Activated CD4-positive, alpha-beta T cell treated with anti-CD3 and anti-CD28 coated beads, Interleukin-2, Interleukin-6, amounts not matched to agents 100 ng/mL and 50 ng/mL, durations not matched to agents 16 hours and 8 hours (primary cell): ENCODE data around the gene MVD.
"Not testable (repeated sequence)": the region's sequence is repeated elsewhere in the genome, so short reads cannot be mapped to it uniquely, and the experiment has no call there.

Source experiments
- DNase-seq: peaks from one replicate; pipeline ENCODE4 v3.0.0-alpha.2; 2020

The MVD gene

GRCh38 chr16:88681084-88681680, 18.3 kb upstream of the MVD start:
- DNase-seq = peak; percentile 71

GRCh38 chr16:88680554-88681083, 17.7 kb upstream of the MVD start:
- DNase-seq = no peak

- no peak for DNase-seq
Observed at GRCh38 chr16:88678224-88678979, 15.5 kb upstream of the MVD start.

- DNase-seq = no peak
Observed at GRCh38 chr16:88677721-88678120, 14.8 kb upstream of the MVD start.

GRCh38 chr16:88676502-88677242, 13.8 kb upstream of the MVD start:
- no peak for DNase-seq

- no peak for DNase-seq
Observed at GRCh38 chr16:88673716-88674379, 11.0 kb upstream of the MVD start.

GRCh38 chr16:88672776-88673175, 9.9 kb upstream of the MVD start:
- no peak for DNase-seq

GRCh38 chr16:88671806-88672205, 8.9 kb upstream of the MVD start:
- DNase-seq = no peak

- no peak for DNase-seq
Observed at GRCh38 chr16:88669980-88670379, 7.1 kb upstream of the MVD start.

- DNase-seq = not testable (repeated sequence)
Observed at GRCh38 chr16:88669493-88669892, 6.6 kb upstream of the MVD start.

- DNase-seq = no peak
Observed at GRCh38 chr16:88667461-88667860, 4.6 kb upstream of the MVD start.

- DNase-seq = no peak
Observed at GRCh38 chr16:88665570-88665969, 2.7 kb upstream of the MVD start.

GRCh38 chr16:88665148-88665547, 2.3 kb upstream of the MVD start:
- DNase-seq = no peak

- DNase-seq = peak; percentile 39
Observed at GRCh38 chr16:88662222-88662842, 559 bp downstream of the MVD start.

- no peak for DNase-seq
Observed at GRCh38 chr16:88661468-88661867, 1.4 kb downstream of the MVD start.

GRCh38 chr16:88659160-88659559, 3.7 kb downstream of the MVD start:
- DNase-seq = no peak

- DNase-seq = no peak
Observed at GRCh38 chr16:88658714-88659113, 4.2 kb downstream of the MVD start.

GRCh38 chr16:88657371-88657770, 5.5 kb downstream of the MVD start:
- no peak for DNase-seq

- DNase-seq = no peak
Observed at GRCh38 chr16:88656291-88656980, 6.5 kb downstream of the MVD start.

- no peak for DNase-seq
Observed at GRCh38 chr16:88655733-88656281, 7.1 kb downstream of the MVD start.

- DNase-seq = no peak
Observed at GRCh38 chr16:88655053-88655732, 7.7 kb downstream of the MVD start.
